Skeletal muscle cell (primary cell): Measurements from ENCODE around the gene HSPB1.

Experiments
- DNase-seq: peaks from one replicate; pipeline ENCODE4 v3.0.0-alpha.2; 2010; ENCODE audit warnings: low read depth
- H3K4me3 ChIP-seq: 2 replicates; pipeline ENCODE4 v1.5.1; 2011; ENCODE audit warnings: low read depth, mild to moderate bottlenecking, control low read depth, low read length, moderate library complexity

Gene HSPB1

DNA sequence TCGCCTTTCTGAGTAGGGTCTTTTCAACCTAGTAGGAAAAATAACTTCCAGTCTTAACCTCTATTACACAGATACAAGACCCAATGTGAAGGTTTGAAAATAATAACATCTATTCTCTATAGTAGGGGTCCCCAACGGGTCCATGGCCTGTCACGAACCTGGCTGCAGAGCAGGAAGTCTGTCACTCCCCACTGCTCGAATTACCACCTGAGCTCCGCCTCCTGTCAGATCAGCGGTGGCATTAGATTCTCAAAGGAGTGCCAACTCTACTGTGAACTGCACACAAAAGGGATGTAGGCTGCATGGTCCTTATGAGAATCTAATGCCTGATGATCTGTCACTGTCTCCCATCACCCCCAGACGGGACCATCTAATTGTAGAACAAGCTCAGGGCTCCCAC is 48.9 kb downstream of the HSPB1 start:
- no peak overlapping the region for H3K4me3 ChIP-seq
- DNase-seq, result no peak

DNA sequence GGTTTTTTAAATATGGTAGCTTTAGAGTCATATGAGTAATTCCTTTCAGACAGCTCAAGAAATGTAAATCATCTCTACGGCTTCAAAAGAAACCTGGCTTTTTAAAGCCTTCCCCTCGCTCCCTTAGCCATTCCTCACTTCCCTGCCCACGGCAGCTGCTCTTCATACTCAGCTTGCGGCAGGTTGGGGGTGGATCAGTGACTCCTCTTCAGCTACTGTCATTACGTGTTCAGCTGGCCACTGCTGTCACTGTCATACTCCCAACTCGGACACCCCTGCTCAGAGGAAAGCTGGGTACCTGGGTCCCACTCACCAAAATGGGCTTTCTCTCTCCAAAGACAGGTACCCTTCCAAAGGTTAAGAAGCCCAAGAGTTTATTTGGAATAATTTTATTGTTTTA is 49.7 kb downstream of the HSPB1 start:
- DNase-seq, result no peak
- H3K4me3 ChIP-seq, result no peak overlapping the region

DNA sequence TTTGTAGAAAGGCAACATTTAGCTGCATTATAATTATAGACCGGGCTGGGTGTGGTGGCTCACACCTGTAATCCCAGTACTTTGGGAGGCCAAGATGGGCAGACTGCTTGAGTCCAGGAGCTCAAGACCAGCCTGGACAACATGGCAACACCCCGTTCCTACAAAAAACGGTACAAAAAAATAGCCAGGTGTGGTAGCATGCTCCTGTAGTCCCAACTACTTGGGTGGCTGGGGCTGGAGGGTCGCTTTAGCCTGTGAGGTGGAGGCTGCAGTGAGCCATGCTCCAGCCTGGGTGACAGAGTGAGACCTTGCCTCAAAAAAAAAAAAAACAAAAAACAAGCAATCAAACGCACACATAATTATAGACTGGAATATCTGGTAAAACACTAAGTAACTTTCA is 51.3 kb downstream of the HSPB1 start:
- DNase-seq, result no peak
- H3K4me3 ChIP-seq, result no peak overlapping the region
